ENCODE data around the gene ASPN. TPM values are rescaled to one million over a fixed set of nuclear protein-coding genes. Genes with fewer than 3 reads are reported as not detected.

Gene ASPN
- total RNA-seq, 1 donor from 2014 or later: not detected

DNA sequence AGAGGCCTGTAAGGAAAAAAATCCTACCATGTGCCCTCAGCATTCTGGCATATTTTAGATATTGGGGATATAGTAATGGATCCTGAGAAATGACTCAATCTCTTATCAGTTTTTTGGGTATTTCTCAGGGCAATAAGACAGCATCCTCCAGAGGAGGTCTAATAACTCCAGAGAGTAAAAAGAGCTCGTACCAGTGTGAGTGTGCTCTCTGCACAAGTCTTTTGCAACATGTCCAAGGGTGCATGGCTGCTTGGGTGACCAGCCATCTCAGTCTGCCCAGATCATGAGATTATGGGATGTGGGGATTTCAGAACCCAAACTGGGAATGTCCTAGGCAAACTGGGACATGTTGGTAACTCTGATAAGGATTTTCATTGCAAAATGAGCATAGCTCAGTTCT is 15.3 kb downstream of the ASPN start:
- no peaks in the 10 kb centered on the region for H3K4me1 Mint-ChIP-seq (ENCODE audit: unreplicated experiment)
- H3K36me3 Mint-ChIP-seq (ENCODE audit: low read depth, unreplicated experiment): no peaks in the 10 kb centered on the region
- H3K9me3 Mint-ChIP-seq (ENCODE audit: unreplicated experiment): no peaks in the 10 kb centered on the region
- TF ChIP-seq, protein P1, sequence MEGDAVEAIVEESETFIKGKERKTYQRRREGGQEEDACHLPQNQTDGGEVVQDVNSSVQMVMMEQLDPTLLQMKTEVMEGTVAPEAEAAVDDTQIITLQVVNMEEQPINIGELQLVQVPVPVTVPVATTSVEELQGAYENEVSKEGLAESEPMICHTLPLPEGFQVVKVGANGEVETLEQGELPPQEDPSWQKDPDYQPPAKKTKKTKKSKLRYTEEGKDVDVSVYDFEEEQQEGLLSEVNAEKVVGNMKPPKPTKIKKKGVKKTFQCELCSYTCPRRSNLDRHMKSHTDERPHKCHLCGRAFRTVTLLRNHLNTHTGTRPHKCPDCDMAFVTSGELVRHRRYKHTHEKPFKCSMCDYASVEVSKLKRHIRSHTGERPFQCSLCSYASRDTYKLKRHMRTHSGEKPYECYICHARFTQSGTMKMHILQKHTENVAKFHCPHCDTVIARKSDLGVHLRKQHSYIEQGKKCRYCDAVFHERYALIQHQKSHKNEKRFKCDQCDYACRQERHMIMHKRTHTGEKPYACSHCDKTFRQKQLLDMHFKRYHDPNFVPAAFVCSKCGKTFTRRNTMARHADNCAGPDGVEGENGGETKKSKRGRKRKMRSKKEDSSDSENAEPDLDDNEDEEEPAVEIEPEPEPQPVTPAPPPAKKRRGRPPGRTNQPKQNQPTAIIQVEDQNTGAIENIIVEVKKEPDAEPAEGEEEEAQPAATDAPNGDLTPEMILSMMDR (IDR thresholded peaks at IDR 0.05; ENCODE audit: unreplicated experiment): no peak
- DNase-seq (ENCODE audit: low spot score): no peak
- H3K4me3 Mint-ChIP-seq (ENCODE audit: unreplicated experiment): no peak overlapping the region
- no peak overlapping the region for H3K27ac Mint-ChIP-seq (ENCODE audit: unreplicated experiment)
- H3K27me3 Mint-ChIP-seq (ENCODE audit: unreplicated experiment): no peaks in the 10 kb centered on the region

DNA sequence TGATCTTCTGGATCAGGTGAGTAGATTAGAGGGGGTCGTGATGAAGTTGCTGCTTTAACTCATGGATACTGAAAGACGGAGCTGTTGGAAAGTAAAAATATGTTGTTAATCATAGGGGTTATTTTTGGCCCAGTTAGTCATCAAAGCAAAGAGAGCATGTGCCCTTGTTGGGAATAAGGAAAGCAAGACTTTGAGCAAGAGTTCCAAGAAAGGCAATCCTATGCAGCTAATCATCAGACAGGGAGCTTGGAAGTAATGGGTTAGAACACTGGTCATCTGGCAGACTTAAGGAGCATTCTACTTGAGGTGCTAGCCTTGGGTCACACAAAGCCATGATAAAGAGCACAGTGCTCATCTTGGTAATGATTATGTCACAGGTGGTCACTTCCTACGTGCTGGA is 18.3 kb downstream of the ASPN start:
- H3K27me3 Mint-ChIP-seq (ENCODE audit: unreplicated experiment): no peaks in the 10 kb centered on the region
- no peak overlapping the region for H3K4me3 Mint-ChIP-seq (ENCODE audit: unreplicated experiment)
- no peaks in the 10 kb centered on the region for H3K9me3 Mint-ChIP-seq (ENCODE audit: unreplicated experiment)
- TF ChIP-seq, protein P1 (IDR thresholded peaks at IDR 0.05; ENCODE audit: unreplicated experiment): no peak
- no peaks in the 10 kb centered on the region for H3K36me3 Mint-ChIP-seq (ENCODE audit: low read depth, unreplicated experiment)
- no peak for DNase-seq (ENCODE audit: low spot score)
- H3K4me1 Mint-ChIP-seq (ENCODE audit: unreplicated experiment): no peaks in the 10 kb centered on the region
- H3K27ac Mint-ChIP-seq (ENCODE audit: unreplicated experiment): no peak overlapping the region

DNA sequence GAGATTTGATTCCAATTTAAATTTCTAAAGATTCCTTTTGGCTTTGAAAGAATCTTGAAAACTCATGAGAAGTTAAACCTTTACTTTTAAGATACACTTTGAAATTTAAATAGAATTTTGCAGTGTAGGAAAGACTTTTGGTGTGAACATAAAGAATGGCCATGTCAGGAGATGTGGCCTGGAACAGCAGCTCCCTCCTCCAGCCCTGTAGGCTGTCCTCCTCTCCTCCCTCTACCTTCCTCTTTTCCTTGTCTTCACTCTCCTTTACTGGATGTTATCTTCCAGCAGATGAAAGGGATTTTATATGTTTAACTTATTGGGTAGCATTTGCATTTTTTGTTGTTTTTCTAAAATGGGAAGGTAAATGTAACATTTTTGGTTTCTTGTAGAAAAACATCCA is 18.9 kb downstream of the ASPN start:
- Mint-ChIP-seq H3K36me3 (ENCODE audit: low read depth, unreplicated experiment) (no peaks in the 10 kb centered on the region), H3K9me3 (ENCODE audit: unreplicated experiment) (no peaks in the 10 kb centered on the region)

DNA sequence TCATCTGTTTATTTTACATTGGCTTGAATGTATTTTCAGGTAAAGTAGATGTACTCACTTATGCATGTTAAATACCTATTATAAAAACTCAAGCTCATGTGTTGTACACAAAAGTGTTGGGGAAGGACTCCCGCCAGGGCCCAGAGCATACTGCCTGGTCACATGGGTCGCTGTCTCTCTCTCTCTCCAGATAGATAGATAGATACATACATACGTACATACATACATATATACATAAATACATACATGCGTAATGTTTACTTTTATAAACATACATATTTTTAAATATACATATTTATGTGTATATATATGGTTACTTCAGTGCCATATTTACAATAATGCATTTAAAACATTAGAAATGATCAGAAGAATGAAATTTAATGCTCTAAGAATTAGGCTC is 24.7 kb downstream of the ASPN start:
- Mint-ChIP-seq H3K4me1 (ENCODE audit: unreplicated experiment) (no peaks in the 10 kb centered on the region), H3K9me3 (ENCODE audit: unreplicated experiment) (no peaks in the 10 kb centered on the region), H3K27ac (ENCODE audit: unreplicated experiment) (no peak overlapping the region), H3K27me3 (ENCODE audit: unreplicated experiment) (no peaks in the 10 kb centered on the region), H3K4me3 (ENCODE audit: unreplicated experiment) (no peak overlapping the region), H3K36me3 (ENCODE audit: low read depth, unreplicated experiment) (no peaks in the 10 kb centered on the region)
- TF ChIP-seq, protein P1 (IDR thresholded peaks at IDR 0.05; ENCODE audit: unreplicated experiment): no peak
- no peak for DNase-seq (ENCODE audit: low spot score)

More for the DNA sequence above, 18.9 kb downstream of the ASPN start:
- DNase-seq (ENCODE audit: low spot score): no peak
- no peaks in the 10 kb centered on the region for H3K4me1 Mint-ChIP-seq (ENCODE audit: unreplicated experiment)
- H3K4me3 Mint-ChIP-seq (ENCODE audit: unreplicated experiment): no peak overlapping the region
- H3K27me3 Mint-ChIP-seq (ENCODE audit: unreplicated experiment): no peaks in the 10 kb centered on the region
- TF ChIP-seq, protein P1 (IDR thresholded peaks at IDR 0.05; ENCODE audit: unreplicated experiment): no peak
- H3K27ac Mint-ChIP-seq (ENCODE audit: unreplicated experiment): no peak overlapping the region

DNA sequence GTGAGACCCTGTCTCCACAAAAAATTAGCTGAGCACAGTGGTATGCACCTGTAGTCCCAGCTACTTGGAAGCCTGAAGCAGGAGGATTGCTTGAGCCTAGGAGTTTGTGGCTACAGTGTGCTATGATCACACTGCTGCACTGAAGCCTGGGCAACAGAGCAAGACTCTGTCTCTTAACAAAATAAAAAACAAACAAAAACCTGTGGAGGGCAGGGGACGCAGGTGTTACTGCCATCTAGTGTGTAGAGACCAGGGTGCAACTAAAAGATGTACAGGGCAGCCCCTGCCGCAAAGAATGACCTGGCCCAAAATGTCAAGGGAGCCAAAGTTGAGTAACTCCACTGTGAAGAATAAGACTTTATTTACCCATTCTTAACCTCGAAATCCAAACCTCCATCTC is 27.1 kb downstream of the ASPN start:
- H3K4me1 Mint-ChIP-seq (ENCODE audit: unreplicated experiment): no peaks in the 10 kb centered on the region

More for the DNA sequence above, 27.1 kb downstream of the ASPN start:
- Mint-ChIP-seq H3K27ac (ENCODE audit: unreplicated experiment) (no peak overlapping the region), H3K9me3 (ENCODE audit: unreplicated experiment) (no peaks in the 10 kb centered on the region), H3K4me3 (ENCODE audit: unreplicated experiment) (no peak overlapping the region), H3K36me3 (ENCODE audit: low read depth, unreplicated experiment) (no peaks in the 10 kb centered on the region), H3K27me3 (ENCODE audit: unreplicated experiment) (no peaks in the 10 kb centered on the region)
- TF ChIP-seq, protein P1 (IDR thresholded peaks at IDR 0.05; ENCODE audit: unreplicated experiment): no peak
- DNase-seq (ENCODE audit: low spot score): peak; percentile 11
